OCI-LY7 (cell line): ENCODE results near the gene BSND.

Source experiments
- EZH2phosphoT487 ChIP-seq: fragments of 200-600 bp; sonication (generic); IDR thresholded peaks from 2 replicates; pipeline ENCODE4 v1.6.1; 2018; ENCODE audit warnings: low read depth, borderline replicate concordance, mild to moderate bottlenecking, mixed run types, antibody characterized with exemption, low read length, moderate library complexity, mixed read lengths
- TF ChIP-seq, protein P1 (sequence below): fragments of 200-600 bp; sonication (generic); conservative IDR thresholded peaks from 2 replicates; pipeline ENCODE4 v1.5.1; 2014; ENCODE audit warnings: mild to moderate bottlenecking, antibody characterized with exemption, low read length, moderate library complexity, mixed read lengths

DNA sequence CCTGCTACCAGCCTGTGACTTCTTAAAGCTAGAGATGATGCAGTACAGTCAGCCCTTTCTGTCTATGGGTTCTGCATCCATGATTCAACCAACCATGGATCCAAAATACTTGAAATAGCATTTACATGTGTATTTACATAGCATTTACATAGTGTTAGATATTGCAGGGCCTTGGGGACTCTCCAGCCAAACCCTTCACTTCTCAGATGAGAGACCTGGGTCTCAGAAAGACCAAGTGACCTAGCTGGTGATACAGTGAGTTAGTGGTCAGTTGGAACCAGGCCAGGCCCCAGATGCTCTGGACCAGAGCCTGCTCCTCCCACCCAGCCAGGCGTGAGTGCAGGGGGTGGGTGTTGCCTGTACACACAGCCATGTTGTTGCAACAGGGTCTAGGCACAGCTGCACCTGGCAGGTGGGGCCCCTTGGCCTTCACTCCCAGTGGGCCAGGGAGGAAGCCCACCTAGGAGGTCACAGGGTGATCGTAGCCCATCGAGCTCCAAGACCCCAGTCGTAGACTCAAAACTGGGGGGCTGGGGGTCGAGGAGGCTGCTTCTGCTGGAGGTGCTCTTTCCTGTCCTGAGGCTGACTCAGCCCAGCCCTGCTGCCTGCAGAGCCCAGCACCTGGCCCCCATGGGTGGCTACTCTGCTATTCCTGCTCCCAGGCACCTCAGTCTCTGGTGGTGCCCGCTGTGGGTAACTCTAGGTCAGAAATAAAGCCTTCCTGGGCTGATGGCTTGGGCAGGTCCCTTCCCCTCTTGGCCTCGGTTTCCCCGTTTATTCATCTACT lies 10.6 kb upstream of the BSND start:
- TF ChIP-seq, protein P1, sequence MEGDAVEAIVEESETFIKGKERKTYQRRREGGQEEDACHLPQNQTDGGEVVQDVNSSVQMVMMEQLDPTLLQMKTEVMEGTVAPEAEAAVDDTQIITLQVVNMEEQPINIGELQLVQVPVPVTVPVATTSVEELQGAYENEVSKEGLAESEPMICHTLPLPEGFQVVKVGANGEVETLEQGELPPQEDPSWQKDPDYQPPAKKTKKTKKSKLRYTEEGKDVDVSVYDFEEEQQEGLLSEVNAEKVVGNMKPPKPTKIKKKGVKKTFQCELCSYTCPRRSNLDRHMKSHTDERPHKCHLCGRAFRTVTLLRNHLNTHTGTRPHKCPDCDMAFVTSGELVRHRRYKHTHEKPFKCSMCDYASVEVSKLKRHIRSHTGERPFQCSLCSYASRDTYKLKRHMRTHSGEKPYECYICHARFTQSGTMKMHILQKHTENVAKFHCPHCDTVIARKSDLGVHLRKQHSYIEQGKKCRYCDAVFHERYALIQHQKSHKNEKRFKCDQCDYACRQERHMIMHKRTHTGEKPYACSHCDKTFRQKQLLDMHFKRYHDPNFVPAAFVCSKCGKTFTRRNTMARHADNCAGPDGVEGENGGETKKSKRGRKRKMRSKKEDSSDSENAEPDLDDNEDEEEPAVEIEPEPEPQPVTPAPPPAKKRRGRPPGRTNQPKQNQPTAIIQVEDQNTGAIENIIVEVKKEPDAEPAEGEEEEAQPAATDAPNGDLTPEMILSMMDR = no peak
- no peak for TF ChIP-seq EZH2phosphoT487
